Activated T-helper 9 cell treated with anti-CD3 and anti-CD28 coated beads, Interleukin-2, amount 50 U/mL, for 16 hours (primary cell): Measurements from ENCODE around the gene CLASP2.
"Not testable (repeated sequence)": the region's sequence is repeated elsewhere in the genome, so short reads cannot be mapped to it uniquely, and the experiment has no call there.

Experiments used
- DNase-seq: peaks from one replicate; pipeline ENCODE4 v3.0.0-alpha.2; 2020; ENCODE audit warnings: low read depth

CLASP2 gene

GRCh38 chr3:33717866-33718594 is at the start of gene CLASP2:
CLASP2 (minus strand) TSS chr3:33718254; CDS start chr3:33718002, 252 bp downstream.
- DNase-seq: peak; percentile 79

GRCh38 chr3:33758864-33759263 is 40.8 kb upstream of the CLASP2 start:
- no peak for DNase-seq

- DNase-seq: no peak
These were observed 40.2 kb upstream of the CLASP2 start for GRCh38 chr3:33758281-33758680.

- not testable (repeated sequence) for DNase-seq
These were observed 36.3 kb upstream of the CLASP2 start for GRCh38 chr3:33754391-33754790.

GRCh38 chr3:33751336-33751735 is 33.3 kb upstream of the CLASP2 start:
- no peak for DNase-seq

GRCh38 chr3:33750211-33750548 is 32.1 kb upstream of the CLASP2 start:
- DNase-seq: no peak

GRCh38 chr3:33749546-33750210 is 31.6 kb upstream of the CLASP2 start:
- no peak for DNase-seq

GRCh38 chr3:33746416-33747116 is 28.5 kb upstream of the CLASP2 start:
- no peak for DNase-seq

- DNase-seq: no peak
These were observed 19.1 kb upstream of the CLASP2 start for GRCh38 chr3:33737146-33737545.

GRCh38 chr3:33732394-33732793 is 14.3 kb upstream of the CLASP2 start:
- DNase-seq: no peak

GRCh38 chr3:33729993-33730392 is 11.9 kb upstream of the CLASP2 start:
- DNase-seq: no peak

GRCh38 chr3:33724256-33724655 is 6.2 kb upstream of the CLASP2 start:
- no peak for DNase-seq

- DNase-seq: no peak
These were observed 4.7 kb upstream of the CLASP2 start for GRCh38 chr3:33722626-33723370.

GRCh38 chr3:33722191-33722590 is 4.1 kb upstream of the CLASP2 start:
- no peak for DNase-seq

- no peak for DNase-seq
These were observed 497 bp upstream of the CLASP2 start for GRCh38 chr3:33718595-33718907.

GRCh38 chr3:33717616-33717865 is 513 bp downstream of the CLASP2 start:
- DNase-seq: no peak

- DNase-seq: no peak
These were observed 1.8 kb downstream of the CLASP2 start for GRCh38 chr3:33716227-33716626.

- no peak for DNase-seq
These were observed 7.0 kb downstream of the CLASP2 start for GRCh38 chr3:33711100-33711499.

GRCh38 chr3:33706056-33706455 is 12.0 kb downstream of the CLASP2 start:
- no peak for DNase-seq

- DNase-seq: no peak
These were observed 13.2 kb downstream of the CLASP2 start for GRCh38 chr3:33704891-33705290.

GRCh38 chr3:33699275-33699674 is 18.8 kb downstream of the CLASP2 start:
- no peak for DNase-seq

GRCh38 chr3:33694944-33695343 is 23.1 kb downstream of the CLASP2 start:
- DNase-seq: no peak

- DNase-seq: no peak
These were observed 27.7 kb downstream of the CLASP2 start for GRCh38 chr3:33690341-33690740.
